Glomerular endothelial cell (primary cell): ENCODE measurements around the gene TENM3. TPM values are rescaled to one million over a fixed set of nuclear protein-coding genes. Genes with fewer than 3 reads are reported as not detected.
"Not testable (repeated sequence)": the region's sequence is repeated elsewhere in the genome, so short reads cannot be mapped to it uniquely, and the experiment has no call there.

ENCODE experiments used
- DNase-seq: peaks from one replicate; pipeline ENCODE4 v3.0.0-alpha.2; 2011; ENCODE audit warnings: low read depth, low spot score; ENCODE audit errors: extremely low read depth
- total RNA-seq: library from RNA; depleted of rRNA; stranded (reverse); fragments of >200 nt; gene quantifications from 2 replicates; pipeline ENCODE4 v1.2.3, GENCODE V29; 2015

The TENM3 gene
- total RNA-seq, 1 donor from 2014 or later: 40.3 TPM

DNA sequence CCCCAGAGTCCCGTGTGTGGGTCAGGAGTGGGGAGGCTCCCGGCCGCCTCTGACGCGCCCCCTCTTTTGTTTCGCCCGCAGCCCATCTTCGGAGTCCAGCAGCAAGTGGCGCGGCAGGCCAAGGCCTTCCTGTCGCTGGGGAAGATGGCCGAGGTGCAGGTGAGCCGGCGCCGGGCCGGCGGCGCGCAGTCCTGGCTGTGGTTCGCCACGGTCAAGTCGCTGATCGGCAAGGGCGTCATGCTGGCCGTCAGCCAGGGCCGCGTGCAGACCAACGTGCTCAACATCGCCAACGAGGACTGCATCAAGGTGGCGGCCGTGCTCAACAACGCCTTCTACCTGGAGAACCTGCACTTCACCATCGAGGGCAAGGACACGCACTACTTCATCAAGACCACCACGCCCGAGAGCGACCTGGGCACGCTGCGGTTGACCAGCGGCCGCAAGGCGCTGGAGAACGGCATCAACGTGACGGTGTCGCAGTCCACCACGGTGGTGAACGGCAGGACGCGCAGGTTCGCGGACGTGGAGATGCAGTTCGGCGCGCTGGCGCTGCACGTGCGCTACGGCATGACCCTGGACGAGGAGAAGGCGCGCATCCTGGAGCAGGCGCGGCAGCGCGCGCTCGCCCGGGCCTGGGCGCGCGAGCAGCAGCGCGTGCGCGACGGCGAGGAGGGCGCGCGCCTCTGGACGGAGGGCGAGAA is 556.5 kb downstream of the TENM3 start:
- no peak for DNase-seq

DNA sequence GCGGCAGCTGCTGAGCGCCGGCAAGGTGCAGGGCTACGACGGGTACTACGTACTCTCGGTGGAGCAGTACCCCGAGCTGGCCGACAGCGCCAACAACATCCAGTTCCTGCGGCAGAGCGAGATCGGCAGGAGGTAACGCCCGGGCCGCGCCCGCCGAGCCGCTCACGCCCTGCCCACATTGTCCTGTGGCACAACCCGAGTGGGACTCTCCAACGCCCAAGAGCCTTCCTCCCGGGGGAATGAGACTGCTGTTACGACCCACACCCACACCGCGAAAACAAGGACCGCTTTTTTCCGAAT is 557.0 kb downstream of the TENM3 start:
- no peak for DNase-seq

DNA sequence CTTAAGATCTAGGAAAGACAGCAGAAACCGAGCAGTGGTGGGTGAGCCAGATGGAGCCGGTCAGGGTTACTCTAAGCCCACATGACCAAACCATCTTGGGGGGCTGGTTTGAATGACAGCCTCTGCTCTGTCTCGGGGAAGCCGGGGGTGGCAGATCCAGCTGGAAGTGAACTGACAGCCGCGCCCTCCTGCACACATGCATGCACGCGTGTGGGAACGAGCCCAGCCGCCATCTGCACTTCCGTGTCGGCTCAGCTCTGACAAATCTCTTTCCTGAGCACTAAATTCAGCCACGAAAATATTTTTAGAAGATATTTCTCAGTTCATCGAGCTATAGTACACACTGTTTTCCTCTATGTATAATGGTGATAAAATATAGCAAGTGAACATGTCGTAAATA is 558.4 kb downstream of the TENM3 start:
- DNase-seq: no peak

DNA sequence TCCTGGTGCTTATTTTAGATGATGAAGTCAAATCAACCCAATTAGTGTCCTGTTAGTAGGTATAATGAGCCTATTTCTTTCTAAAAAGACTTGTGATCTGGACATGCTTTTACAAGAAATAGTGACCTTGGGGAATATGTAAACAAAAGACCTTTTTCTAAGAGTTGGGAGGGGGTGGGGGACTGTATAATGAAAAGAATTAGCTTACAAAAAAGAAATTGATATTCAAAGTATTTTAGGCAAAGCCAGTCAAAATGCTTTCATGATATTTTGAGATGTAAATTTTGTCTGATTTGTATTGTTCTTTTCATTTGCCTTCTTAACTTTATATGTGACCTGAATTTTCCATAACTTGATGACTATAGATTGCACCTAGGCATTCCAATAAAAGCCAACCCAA is 559.4 kb downstream of the TENM3 start:
- no peak for DNase-seq

DNA sequence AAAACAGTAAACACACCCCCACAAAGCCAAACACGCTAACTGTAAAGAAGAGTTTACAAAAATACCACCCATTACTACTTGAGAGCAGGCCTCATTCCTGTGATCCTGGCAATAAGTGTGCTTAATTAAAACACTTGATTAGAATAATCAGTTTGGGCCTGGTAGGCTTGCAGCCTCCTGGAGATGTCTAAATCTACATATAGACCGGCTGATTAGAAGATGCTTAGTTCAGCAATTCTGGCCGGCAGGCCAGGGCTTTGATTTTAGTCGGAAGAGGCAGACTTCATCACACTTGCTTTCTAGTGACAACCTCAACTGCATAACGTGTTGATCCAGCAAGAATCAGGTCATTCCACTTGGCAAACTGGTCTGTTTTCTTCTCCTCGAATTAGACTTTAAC is 560.0 kb downstream of the TENM3 start:
- DNase-seq: no peak

DNA sequence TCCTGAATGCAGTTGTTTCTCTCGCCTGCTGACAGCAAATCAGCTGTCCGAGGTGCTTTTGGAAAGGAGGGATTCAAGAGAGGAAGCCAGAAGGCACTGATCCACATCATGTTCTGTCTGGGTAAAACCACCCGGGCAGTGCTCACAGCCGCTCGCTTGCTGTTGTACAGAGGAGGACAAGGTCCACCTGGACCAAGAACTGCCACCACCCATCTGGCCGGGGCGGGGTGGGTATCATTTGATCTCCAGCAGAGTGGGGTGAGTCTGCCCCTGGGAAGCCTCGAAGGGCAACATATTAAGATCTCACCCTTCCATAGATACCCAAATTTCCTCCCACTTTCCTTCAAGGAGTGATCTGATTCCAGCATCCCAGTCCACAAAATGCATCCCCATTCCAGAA is 560.9 kb downstream of the TENM3 start:
- no peak for DNase-seq

DNA sequence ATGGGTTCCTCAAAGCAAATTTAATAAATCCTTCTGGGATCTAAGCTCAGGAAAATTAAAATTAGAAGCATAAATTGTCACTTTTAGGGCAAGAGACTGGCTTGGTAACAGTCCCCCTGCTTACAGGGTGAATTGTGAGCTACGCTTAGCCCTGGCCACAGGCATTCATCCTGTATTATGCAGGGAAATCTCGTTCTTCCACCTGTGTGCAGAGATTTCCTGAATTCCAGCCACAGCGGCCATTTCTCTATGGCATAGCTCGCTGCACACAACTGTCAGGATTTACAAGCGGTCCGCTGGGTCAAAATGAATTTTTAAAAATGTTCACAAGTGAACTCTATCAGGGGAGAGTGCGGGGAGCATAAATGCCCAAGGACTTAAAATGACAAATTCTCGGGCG is 562.1 kb downstream of the TENM3 start:
- DNase-seq: no peak

DNA sequence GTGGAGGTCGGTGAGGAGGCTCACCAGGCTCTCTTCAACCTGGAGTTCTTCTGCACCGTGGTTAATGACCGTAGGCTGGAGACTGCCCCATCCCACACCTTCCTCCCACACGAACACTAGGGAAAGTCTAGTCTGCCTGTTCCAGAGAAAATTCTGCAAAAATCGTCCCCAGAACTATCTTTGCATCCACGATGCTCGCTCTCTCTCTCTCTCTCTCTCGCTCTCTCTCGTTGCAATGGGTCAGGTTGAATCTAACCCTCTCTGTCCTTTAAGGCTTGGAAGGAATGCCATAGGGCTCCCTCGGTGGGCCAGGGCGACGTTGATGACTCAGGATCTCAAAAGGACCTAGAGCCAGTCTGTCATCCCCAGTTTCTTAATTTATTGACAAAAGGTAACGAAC is 562.5 kb downstream of the TENM3 start:
- DNase-seq: no peak

DNA sequence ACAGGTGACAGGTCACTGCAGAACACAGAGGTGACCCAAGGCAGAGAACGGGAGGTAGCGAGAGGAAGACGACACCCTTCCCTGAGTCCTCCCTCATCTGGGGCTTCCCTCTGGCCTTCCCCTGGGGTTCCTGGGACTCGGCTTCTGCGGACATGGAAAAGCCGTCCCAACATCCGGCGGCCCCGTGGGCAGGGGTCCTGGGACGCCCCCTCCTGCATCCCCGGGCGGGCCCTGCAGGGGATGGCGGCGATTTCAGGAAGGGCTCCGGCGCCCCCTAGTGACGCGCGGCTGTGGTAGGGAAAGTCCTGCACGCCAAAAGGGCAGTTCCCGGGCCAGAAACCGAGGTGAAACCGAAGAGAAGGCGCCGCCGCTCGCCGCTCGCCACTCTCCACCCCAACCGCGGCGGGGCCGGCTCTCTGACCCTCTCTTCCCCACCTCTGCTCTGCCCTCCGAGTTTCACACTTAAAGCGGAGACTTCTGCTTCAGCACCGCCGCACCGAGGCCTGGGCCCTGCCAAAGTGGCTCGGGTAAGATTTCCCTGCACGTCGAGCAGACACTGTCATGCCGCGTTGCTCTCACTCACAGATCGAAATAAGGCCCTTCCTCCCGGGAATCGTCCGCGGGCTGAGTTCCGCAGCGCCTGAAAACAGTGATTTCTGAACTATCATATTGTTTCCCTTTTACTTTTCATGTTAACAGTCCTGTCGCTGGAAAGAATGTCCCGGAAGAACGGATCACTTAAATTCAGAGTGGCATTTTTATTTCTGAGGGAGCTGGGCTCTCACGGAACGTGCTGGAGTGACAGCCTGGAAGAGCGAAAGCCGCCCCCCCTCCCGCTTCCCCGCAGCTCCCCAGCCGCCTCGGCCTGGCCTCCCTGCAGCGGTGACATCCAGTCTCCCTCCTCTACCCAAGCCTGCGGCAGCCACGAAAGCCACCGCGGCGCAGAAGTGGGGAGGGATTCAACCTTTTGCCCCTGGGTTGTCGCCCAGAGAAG is 563.4 kb downstream of the TENM3 start:
- DNase-seq: no peak

DNA sequence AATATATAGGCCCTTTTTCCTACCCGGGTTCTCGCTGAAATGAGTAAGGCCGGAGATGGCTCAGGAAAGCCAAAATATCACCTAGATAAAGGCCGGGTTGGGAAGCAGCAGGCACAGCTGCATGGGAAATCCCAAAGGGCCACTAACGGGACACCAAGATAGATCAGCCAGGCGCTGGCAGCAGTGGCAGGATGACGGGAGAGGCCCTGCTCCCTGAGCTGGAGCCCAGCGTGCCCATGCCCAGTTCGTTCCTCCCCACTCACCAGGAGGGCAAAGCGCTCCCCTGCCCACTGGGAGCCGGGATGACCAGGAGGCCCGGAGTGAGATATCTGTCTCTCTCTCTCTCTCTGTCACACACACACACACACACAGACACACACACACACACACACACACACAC is 564.1 kb downstream of the TENM3 start:
- no peak for DNase-seq

DNA sequence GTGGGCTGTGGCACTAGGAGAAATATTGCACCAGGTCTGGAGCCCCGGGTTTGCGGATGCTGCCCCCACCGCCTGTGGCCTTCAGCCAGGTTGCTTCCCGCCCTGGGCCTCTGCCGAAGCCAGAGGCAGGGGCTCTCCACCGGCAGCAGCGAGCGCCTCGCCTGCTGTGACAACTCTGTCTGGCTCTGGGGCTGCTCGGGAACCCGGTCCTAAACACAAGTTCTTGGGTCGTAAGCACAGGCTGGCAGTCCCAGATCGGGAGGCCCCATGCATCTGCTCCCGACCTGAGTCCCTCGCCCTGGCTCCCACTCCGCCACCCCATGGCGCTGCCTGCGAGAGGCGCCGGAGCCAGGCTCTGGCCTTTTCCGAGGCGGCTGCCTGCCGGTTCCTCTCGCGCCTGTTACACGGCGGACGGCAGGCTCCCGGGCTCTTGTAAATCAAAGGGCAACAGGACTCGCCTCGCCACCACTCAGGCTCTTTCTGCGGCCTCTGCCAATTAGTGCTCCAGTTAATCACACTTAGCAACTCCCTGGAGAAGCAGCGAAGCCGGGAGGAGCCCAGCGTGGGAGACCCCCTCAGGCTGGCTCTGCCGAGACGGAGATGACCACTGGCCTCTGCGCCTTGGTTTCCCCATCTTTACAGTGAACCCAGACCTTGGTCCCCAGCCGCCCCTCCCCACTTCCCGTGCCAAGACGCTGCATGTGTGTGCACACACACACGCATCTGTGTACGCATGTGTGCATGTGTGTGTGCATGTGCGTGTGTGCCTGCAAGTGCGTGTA is 564.8 kb downstream of the TENM3 start:
- no peak for DNase-seq

DNA sequence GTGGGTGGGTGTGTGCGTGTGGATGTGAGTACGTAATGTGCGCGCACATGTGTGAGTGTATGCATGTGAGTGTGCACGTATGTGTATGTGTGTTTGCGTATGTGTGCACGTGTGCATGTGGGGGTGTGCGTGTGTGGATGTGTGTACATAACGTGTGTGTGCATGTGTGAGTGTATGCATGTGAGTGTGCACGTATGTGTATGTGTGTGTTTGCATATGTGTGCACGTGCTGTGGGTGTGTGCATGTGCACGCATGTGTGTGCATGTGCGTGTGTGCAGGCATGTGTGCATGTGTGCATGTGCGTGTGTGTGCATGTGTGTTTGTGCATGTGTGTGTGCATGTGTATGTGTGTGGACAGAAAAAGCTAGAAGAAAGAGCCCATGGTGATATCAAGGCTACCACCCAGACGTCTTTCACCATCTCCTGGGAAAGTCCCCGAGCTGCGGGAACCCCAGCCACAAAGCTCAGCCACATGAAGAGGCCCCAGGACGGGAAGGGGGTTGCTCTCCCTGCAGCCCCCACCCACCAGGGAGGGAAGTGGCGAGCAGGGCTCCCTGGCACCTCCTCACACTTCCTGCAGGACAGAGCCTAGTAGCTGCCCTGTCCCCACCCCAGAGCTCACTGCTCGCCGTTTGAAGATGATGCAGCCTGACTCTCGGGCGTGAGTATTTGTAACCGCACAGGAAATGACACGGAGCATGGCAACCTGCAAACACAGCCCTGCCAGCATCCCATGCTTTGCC is 565.6 kb downstream of the TENM3 start:
- no peak for DNase-seq

DNA sequence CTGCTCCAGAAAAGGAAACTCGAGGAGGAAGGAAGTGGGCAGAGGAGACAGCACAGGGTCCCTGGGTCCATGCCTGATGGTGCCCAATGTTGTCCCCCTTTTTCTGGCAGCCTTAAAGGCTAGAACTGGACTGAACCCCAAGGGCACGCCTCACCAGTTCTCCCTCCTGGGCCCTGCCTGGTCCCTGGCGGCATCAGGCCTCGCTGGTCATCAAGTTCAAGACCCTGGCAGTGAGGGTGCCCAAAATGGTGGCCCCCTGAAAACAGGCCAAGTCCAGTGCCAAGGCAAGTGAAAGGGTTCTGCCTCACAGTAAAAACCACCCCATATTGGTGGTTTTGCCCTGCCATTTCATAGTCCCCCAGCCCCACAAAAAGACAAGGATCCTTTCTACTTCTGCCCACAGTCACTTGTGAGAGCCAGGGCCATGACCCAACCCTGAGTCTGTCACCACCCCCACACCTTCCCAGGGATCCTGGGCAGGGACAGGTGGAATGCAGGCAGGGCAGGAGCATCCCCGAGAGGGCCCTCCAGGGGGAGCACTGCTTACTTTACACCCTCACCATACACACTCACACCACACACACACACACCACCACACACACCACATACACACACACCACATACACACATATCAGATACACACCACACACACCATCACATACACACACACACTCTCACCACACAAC is 566.4 kb downstream of the TENM3 start:
- DNase-seq: no peak

DNA sequence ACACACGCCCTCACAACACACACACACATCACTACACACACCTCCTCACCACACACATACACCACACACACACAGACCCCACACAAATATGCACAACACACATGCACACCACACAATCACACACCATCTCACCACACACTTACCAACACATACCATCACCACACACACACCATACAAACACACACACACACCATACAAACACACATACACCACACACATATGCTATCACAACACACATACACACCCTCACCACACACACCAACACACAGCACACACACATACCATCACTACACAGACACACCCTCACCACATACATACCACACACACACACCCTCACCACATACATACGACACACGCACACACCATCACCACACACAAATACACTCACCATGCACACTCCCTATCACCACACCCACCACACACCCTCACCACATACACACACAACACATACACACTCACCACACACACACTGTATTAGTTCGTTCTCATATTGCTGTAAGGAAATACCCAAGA is 567.0 kb downstream of the TENM3 start:
- no peak for DNase-seq

DNA sequence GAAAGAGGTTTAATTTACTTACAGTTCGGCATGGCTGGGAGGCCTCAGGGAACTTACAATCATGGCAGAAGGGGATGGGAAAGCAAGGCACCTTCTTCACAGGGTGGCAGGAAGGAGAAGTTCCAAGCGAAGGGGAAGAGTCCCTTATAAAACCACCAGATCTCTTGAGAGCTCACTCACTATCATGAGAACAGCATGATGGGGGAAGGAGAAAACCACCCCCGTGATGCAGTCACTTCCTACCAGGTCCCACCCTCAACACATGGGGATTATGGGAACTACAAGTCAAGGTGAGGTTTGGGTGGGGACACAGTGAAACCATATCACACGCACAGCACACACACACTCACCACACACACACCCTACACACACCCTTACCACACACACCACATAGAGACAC is 569.7 kb downstream of the TENM3 start:
- no peak for DNase-seq

DNA sequence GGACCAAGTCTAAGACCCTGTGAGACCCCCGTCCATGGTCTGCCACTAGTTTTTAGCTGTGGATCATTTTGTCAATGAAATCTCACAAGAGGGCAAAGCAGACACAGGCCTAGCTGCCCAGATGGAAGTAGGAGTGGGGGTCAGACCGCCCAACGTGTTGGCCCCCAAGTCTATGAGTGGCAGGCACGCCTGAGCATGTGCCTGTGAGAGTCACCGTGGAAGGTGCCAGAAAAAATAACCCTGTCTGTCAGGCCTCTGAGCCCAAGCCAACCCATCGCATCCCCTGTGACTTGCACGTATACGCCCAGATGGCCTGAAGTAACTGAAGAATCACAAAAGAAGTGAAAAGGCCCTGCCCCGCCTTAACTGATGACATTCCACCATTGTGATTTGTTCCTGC is 570.9 kb downstream of the TENM3 start:
- not testable (repeated sequence) for DNase-seq

DNA sequence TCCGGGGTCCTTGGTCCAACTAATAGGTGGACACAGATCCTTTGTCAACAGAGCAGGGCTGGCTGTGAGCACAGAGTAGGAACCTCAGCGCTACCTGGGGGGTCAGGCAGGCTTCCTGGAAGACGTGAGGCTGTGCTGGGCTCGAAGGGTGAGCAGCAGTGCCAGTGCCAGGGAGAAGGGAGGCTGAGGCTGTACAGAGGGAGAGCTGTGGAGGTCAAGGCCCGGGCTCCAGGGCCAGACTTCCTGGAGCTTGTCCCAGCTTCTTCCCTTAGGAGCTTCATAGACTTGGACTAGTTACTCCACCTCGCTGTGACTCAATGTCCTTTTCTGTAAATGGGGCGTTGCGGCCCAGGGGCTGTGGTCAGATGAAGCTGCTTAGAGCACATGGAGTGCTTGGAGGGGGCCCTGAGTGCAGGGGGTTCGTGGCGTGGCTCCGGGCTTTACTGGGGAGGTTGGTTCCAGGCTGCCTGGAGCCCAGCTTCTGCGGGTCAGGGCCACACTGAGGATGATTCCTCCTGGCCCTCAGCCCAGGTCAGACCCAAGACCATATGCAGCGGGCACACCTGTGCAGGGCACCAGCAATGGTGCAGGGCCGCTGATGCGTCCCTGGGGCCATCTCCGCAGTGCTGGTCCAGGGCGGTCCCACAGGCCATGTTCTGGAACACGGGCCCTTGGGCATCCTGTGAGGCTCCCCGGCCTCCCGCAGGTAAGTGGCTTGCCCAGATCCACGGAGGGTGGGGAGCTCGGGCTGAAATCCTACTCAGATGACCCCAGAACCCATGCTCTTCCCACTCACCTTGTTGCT is 575.9 kb downstream of the TENM3 start:
- DNase-seq: no peak

DNA sequence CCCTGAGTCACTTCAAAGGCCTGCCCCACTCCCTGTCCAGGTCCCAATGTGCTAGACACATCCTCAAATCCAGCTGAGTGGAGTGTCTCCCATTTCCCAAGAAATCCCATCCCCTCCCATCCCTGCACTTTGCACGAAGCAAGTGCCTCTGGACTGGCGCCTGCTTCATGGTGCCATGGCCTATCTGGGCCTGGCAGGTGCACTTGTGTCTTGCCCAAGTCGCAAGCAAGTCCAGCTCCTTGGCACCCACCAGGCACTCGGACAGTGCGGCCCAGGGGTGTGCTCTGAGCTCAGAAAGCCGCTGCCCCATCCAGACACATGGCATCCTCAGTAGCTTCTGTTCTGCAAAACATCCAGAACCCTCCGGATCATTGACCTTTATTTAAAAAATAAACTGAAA is 576.5 kb downstream of the TENM3 start:
- no peak for DNase-seq

DNA sequence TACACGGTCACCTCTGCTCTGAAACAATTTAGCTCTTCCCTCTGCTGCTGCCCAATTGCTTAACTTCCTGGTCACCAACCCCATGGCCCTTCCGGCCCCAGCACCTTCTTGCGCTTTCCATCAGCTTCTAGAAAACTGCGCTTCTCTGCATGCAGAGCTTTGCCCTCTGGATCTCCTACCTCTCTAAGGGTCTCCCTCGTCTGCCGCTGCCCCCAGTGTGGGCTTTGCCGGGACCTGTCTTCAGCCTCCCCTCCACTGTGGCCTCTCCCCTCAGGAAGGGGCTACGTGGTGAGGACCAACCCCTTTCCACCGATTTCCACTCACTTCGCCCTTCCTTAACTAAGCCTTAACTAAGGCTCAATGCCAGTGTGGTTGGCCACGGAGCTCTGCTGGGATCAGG is 579.4 kb downstream of the TENM3 start:
- DNase-seq: no peak
